WTC11 (cell line): ENCODE measurements around the gene LYST. TPM values are rescaled to one million over a fixed set of nuclear protein-coding genes. Genes with fewer than 3 reads are reported as not detected.

Experiments used
- ATAC-seq: fragments of 200-7000 bp; cut with Tn5 transposase; 2 replicates; pipeline ENCODE4 v1.10.0; 2021; ENCODE audit warnings: mild to moderate bottlenecking, moderate library complexity
- CTCF ChIA-PET: fragments of 300-600 bp; sonication (Branson Sonifier 250); formaldehyde crosslinking; loops from one replicate; lab custom pipeline; 2021; ENCODE audit warnings: antibody characterized with exemption; lab: Charles Lee
- POLR2A ChIA-PET: fragments of 350-600 bp; sonication (Branson Sonifier 250); formaldehyde crosslinking; loops from one replicate; lab custom pipeline; 2021; ENCODE audit warnings: antibody characterized with exemption; lab: Charles Lee
- DNase-seq: peaks from one replicate; pipeline ENCODE4 v3.0.0; 2021; ENCODE audit warnings: low spot score
- H3K27ac Mint-ChIP-seq: 2 replicates; pipeline ENCODE4 v1.8.0; 2021; ENCODE audit warnings: mixed read lengths
- H3K27me3 Mint-ChIP-seq: 2 replicates; pipeline ENCODE4 v1.8.0; 2021; ENCODE audit warnings: low read depth, mild to moderate bottlenecking, moderate library complexity, mixed read lengths
- H3K36me3 Mint-ChIP-seq: 2 replicates; pipeline ENCODE4 v1.8.0; 2021; ENCODE audit warnings: mixed read lengths
- H3K4me1 Mint-ChIP-seq: 2 replicates; pipeline ENCODE4 v1.8.0; 2022; ENCODE audit warnings: mixed read lengths
- H3K4me3 Mint-ChIP-seq: 2 replicates; pipeline ENCODE4 v1.8.0; 2021; ENCODE audit warnings: mild to moderate bottlenecking, moderate library complexity, mixed read lengths
- H3K9me3 Mint-ChIP-seq: 2 replicates; pipeline ENCODE4 v1.8.0; 2021; ENCODE audit warnings: mixed read lengths
- CREB1 ChIP-seq: sonication (generic); formaldehyde crosslinking; IDR thresholded peaks from 2 replicates; pipeline ENCODE4 v1.8.0; 2023; ENCODE audit warnings: mild to moderate bottlenecking, missing genetic modification reagents
- E2F1 ChIP-seq: sonication (generic); formaldehyde crosslinking; IDR thresholded peaks from 2 replicates; pipeline ENCODE4 v1.8.0; 2022; ENCODE audit warnings: mild to moderate bottlenecking, missing genetic modification reagents
- E2F5 ChIP-seq: sonication (generic); formaldehyde crosslinking; IDR thresholded peaks from 2 replicates; pipeline ENCODE4 v1.8.1; 2022; ENCODE audit warnings: mild to moderate bottlenecking, moderate library complexity, missing genetic modification reagents
- GTF2I ChIP-seq: fragments of 250-450 bp; sonication (Bioruptor Pico); conservative IDR thresholded peaks from 2 replicates; pipeline ENCODE4 v1.4.0; 2021; ENCODE audit warnings: mild to moderate bottlenecking
- IRF2 ChIP-seq: sonication (generic); formaldehyde crosslinking; IDR thresholded peaks from 2 replicates; pipeline ENCODE4 v1.8.0; 2022; ENCODE audit warnings: low read depth, missing genetic modification reagents, borderline replicate concordance
- OVOL2 ChIP-seq: fragments of 250-450 bp; sonication (Bioruptor Pico); IDR thresholded peaks from 2 replicates; pipeline ENCODE4 v1.9.0; 2021; ENCODE audit warnings: mild to moderate bottlenecking, borderline replicate concordance
- PREB ChIP-seq: sonication (generic); formaldehyde crosslinking; IDR thresholded peaks from 2 replicates; pipeline ENCODE4 v1.8.1; 2022; ENCODE audit warnings: mild to moderate bottlenecking, missing genetic modification reagents, moderate library complexity, borderline replicate concordance
- RELA ChIP-seq: sonication (generic); formaldehyde crosslinking; IDR thresholded peaks from 2 replicates; pipeline ENCODE4 v1.8.1; 2022; ENCODE audit warnings: missing genetic modification reagents, mild to moderate bottlenecking, borderline replicate concordance
- SMAD4 ChIP-seq: sonication (generic); formaldehyde crosslinking; IDR thresholded peaks from 2 replicates; pipeline ENCODE4 v1.8.0; 2022; ENCODE audit warnings: mild to moderate bottlenecking, missing genetic modification reagents
- ZNF121 ChIP-seq: sonication (generic); formaldehyde crosslinking; IDR thresholded peaks from 2 replicates; pipeline ENCODE4 v1.8.0; 2023; ENCODE audit warnings: missing genetic modification reagents
- ZNF219 ChIP-seq: sonication (generic); formaldehyde crosslinking; IDR thresholded peaks from 2 replicates; pipeline ENCODE4 v1.8.0; 2023; ENCODE audit warnings: missing genetic modification reagents, mild to moderate bottlenecking, borderline replicate concordance
- ZNF232 ChIP-seq: sonication (generic); formaldehyde crosslinking; IDR thresholded peaks from 2 replicates; pipeline ENCODE4 v1.8.0; 2022; ENCODE audit warnings: mild to moderate bottlenecking, missing genetic modification reagents
- ZNF317 ChIP-seq: sonication (generic); formaldehyde crosslinking; IDR thresholded peaks from 2 replicates; pipeline ENCODE4 v1.8.1; 2023; ENCODE audit warnings: low read depth, mild to moderate bottlenecking, moderate library complexity, missing genetic modification reagents, borderline replicate concordance
- ZNF423 ChIP-seq: fragments of 250-450 bp; sonication (Bioruptor Pico); IDR thresholded peaks from 2 replicates; pipeline ENCODE4 v2.1.2; 2022; ENCODE audit warnings: mild to moderate bottlenecking, moderate library complexity
- total RNA-seq: library from RNA; stranded (reverse); gene quantifications from 3 replicates; pipeline ENCODE4 v1.2.3, GENCODE V29; 2021
- TF ChIP-seq, protein P1 (sequence below): fragments of 250-450 bp; sonication (Bioruptor Pico); IDR thresholded peaks from 2 replicates; pipeline ENCODE4 v2.1.2; 2022; ENCODE audit warnings: mild to moderate bottlenecking, moderate library complexity
- TF ChIP-seq, protein P2 (sequence below): sonication (generic); formaldehyde crosslinking; IDR thresholded peaks from 2 replicates; pipeline ENCODE4 v1.8.0; 2023; ENCODE audit warnings: missing genetic modification reagents
- TF ChIP-seq, protein P3 (sequence below): sonication (generic); formaldehyde crosslinking; IDR thresholded peaks from 2 replicates; pipeline ENCODE4 v1.8.0; 2023; ENCODE audit warnings: mild to moderate bottlenecking, missing genetic modification reagents
- TF ChIP-seq, protein P4 (sequence below): sonication (generic); formaldehyde crosslinking; conservative IDR thresholded peaks from 2 replicates; pipeline ENCODE4 v1.8.1; 2023; ENCODE audit warnings: mild to moderate bottlenecking, low read depth, missing genetic modification reagents, moderate library complexity
- TF ChIP-seq, protein P5 (sequence below): sonication (generic); formaldehyde crosslinking; IDR thresholded peaks from 2 replicates; pipeline ENCODE4 v1.8.0; 2022; ENCODE audit warnings: mild to moderate bottlenecking, missing genetic modification reagents

Gene LYST
- total RNA-seq, 1 experiment from 2014 or later, result 0.59 TPM

DNA sequence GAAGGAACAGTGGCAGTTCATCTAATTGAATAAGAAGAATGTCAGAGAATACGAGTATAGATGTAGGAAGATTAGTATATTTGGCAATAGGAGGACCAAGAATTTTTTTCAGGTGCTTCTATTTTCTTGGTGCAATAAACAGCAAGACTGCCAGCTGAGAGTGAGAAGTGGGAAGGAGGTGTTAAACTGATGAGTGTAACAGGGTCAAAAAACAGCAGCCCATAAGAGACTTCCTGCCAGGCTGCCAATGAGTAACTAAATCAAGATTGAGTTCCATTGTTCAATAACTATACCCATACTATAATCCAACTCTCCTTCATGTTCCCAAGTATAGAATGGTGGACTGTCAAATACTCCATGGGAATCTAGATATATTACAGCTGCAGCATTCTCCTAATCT is 28.7 kb downstream of the LYST start:
- ATAC-seq (no peak), DNase-seq (no peak)
- no peak overlapping the region for H3K4me3 Mint-ChIP-seq
- H3K9me3 Mint-ChIP-seq, result no peaks in the 10 kb centered on the region
- POLR2A ChIA-PET, result no interaction called here
- no peak overlapping the region for H3K27ac Mint-ChIP-seq
- H3K36me3 Mint-ChIP-seq, result no peaks in the 10 kb centered on the region
- no peaks in the 10 kb centered on the region for H3K4me1 Mint-ChIP-seq
- CTCF ChIA-PET, result interaction anchor here (1.4 to 3.3 kb wide), 2 partner anchors 8 to 134 kb away, joined by 5 to 10 read pairs; no protein-coding TSS in a partner anchor
- no peaks in the 10 kb centered on the region for H3K27me3 Mint-ChIP-seq
- TF ChIP-seq IRF2 (CRISPR knock-in tag) (no peak), ZNF423 (CRISPR knock-in tag) (no peak), CREB1 (CRISPR knock-in tag) (no peak), RELA (CRISPR knock-in tag) (no peak), ZNF317 (no peak), E2F5 (CRISPR knock-in tag) (no peak)
- TF ChIP-seq, protein P1, sequence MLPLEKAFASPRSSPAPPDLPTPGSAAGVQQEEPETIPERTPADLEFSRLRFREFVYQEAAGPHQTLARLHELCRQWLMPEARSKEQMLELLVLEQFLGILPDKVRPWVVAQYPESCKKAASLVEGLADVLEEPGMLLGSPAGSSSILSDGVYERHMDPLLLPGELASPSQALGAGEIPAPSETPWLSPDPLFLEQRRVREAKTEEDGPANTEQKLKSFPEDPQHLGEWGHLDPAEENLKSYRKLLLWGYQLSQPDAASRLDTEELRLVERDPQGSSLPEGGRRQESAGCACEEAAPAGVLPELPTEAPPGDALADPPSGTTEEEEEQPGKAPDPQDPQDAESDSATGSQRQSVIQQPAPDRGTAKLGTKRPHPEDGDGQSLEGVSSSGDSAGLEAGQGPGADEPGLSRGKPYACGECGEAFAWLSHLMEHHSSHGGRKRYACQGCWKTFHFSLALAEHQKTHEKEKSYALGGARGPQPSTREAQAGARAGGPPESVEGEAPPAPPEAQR (CRISPR knock-in tag), result no peak

- Mint-ChIP-seq H3K4me3 (no peak overlapping the region), H3K36me3 (no peaks in the 10 kb centered on the region), H3K4me1 (no peaks in the 10 kb centered on the region), H3K27me3 (no peaks in the 10 kb centered on the region), H3K9me3 (no peaks in the 10 kb centered on the region), H3K27ac (no peak overlapping the region)
- CTCF ChIA-PET, result interaction anchor here (1.3 kb wide), 1 partner anchor 331 kb away, joined by 3 read pairs; the partner anchor contains the start of gene B3GALNT2
- no peak for DNase-seq
- no peak for ATAC-seq
- TF ChIP-seq, protein P2, sequence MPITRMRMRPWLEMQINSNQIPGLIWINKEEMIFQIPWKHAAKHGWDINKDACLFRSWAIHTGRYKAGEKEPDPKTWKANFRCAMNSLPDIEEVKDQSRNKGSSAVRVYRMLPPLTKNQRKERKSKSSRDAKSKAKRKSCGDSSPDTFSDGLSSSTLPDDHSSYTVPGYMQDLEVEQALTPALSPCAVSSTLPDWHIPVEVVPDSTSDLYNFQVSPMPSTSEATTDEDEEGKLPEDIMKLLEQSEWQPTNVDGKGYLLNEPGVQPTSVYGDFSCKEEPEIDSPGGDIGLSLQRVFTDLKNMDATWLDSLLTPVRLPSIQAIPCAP (CRISPR knock-in tag), result no peak
- POLR2A ChIA-PET, result interaction anchor here (0.7 kb wide), 1 partner anchor 85 kb away, joined by 3 read pairs; no protein-coding TSS in a partner anchor
Measured at GRCh38 chr1:235835226-235835625, 31.5 kb downstream of the LYST start.

- Mint-ChIP-seq H3K4me1 (no peaks in the 10 kb centered on the region), H3K27ac (no peak overlapping the region), H3K36me3 (no peaks in the 10 kb centered on the region), H3K4me3 (no peak overlapping the region), H3K9me3 (no peaks in the 10 kb centered on the region), H3K27me3 (no peaks in the 10 kb centered on the region)
- ATAC-seq (no peak), DNase-seq (no peak)
- ChIA-PET POLR2A (no interaction called here), CTCF (interaction anchor here (0.5 to 1.3 kb wide), 5 partner anchors 9 to 419 kb away, joined by 3 to 7 read pairs (median 3); partner anchors contain the start of gene B3GALNT2)
- no peak for TF ChIP-seq GTF2I (CRISPR knock-in tag)
- TF ChIP-seq E2F1 (CRISPR knock-in tag), result no peak
- no peak for TF ChIP-seq OVOL2 (CRISPR knock-in tag)
- TF ChIP-seq, protein P3, sequence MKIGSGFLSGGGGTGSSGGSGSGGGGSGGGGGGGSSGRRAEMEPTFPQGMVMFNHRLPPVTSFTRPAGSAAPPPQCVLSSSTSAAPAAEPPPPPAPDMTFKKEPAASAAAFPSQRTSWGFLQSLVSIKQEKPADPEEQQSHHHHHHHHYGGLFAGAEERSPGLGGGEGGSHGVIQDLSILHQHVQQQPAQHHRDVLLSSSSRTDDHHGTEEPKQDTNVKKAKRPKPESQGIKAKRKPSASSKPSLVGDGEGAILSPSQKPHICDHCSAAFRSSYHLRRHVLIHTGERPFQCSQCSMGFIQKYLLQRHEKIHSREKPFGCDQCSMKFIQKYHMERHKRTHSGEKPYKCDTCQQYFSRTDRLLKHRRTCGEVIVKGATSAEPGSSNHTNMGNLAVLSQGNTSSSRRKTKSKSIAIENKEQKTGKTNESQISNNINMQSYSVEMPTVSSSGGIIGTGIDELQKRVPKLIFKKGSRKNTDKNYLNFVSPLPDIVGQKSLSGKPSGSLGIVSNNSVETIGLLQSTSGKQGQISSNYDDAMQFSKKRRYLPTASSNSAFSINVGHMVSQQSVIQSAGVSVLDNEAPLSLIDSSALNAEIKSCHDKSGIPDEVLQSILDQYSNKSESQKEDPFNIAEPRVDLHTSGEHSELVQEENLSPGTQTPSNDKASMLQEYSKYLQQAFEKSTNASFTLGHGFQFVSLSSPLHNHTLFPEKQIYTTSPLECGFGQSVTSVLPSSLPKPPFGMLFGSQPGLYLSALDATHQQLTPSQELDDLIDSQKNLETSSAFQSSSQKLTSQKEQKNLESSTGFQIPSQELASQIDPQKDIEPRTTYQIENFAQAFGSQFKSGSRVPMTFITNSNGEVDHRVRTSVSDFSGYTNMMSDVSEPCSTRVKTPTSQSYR (CRISPR knock-in tag), result no peak
- TF ChIP-seq ZNF219 (CRISPR knock-in tag), result no peak
- no peak for TF ChIP-seq SMAD4 (CRISPR knock-in tag)
- TF ChIP-seq PREB (CRISPR knock-in tag), result no peak
- TF ChIP-seq, protein P4, sequence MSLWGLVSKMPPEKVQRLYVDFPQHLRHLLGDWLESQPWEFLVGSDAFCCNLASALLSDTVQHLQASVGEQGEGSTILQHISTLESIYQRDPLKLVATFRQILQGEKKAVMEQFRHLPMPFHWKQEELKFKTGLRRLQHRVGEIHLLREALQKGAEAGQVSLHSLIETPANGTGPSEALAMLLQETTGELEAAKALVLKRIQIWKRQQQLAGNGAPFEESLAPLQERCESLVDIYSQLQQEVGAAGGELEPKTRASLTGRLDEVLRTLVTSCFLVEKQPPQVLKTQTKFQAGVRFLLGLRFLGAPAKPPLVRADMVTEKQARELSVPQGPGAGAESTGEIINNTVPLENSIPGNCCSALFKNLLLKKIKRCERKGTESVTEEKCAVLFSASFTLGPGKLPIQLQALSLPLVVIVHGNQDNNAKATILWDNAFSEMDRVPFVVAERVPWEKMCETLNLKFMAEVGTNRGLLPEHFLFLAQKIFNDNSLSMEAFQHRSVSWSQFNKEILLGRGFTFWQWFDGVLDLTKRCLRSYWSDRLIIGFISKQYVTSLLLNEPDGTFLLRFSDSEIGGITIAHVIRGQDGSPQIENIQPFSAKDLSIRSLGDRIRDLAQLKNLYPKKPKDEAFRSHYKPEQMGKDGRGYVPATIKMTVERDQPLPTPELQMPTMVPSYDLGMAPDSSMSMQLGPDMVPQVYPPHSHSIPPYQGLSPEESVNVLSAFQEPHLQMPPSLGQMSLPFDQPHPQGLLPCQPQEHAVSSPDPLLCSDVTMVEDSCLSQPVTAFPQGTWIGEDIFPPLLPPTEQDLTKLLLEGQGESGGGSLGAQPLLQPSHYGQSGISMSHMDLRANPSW (CRISPR knock-in tag), result no peak
- TF ChIP-seq, protein P2 (CRISPR knock-in tag), result no peak
- TF ChIP-seq, protein P5, sequence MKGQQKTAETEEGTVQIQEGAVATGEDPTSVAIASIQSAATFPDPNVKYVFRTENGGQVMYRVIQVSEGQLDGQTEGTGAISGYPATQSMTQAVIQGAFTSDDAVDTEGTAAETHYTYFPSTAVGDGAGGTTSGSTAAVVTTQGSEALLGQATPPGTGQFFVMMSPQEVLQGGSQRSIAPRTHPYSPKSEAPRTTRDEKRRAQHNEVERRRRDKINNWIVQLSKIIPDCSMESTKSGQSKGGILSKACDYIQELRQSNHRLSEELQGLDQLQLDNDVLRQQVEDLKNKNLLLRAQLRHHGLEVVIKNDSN (CRISPR knock-in tag), result no peak
- no peak for TF ChIP-seq ZNF121 (CRISPR knock-in tag)
- no peak for TF ChIP-seq ZNF232 (CRISPR knock-in tag)
Measured at GRCh38 chr1:235834620-235835019, 32.1 kb downstream of the LYST start.
